Activated CD8-positive, alpha-beta memory T cell treated with anti-CD3 and anti-CD28 coated beads, Interleukin-2, amount 50 U/mL, for 4 hours (primary cell): ENCODE data around the gene NPAP1.
"Not testable (repeated sequence)": the region's sequence is repeated elsewhere in the genome, so short reads cannot be mapped to it uniquely, and the experiment has no call there.

Source experiments
- DNase-seq: peaks from one replicate; pipeline ENCODE4 v3.0.0-alpha.2; 2020

The NPAP1 gene

GRCh38 chr15:24675332-24676144 lies at the start of gene NPAP1:
TSS of gene NPAP1 (plus strand) at chr15:24675775. CDS start at chr15:24675868, 93 bp downstream.
- no peak for DNase-seq

GRCh38 chr15:24627443-24627842 lies 48.1 kb upstream of the NPAP1 start:
- no peak for DNase-seq

GRCh38 chr15:24633082-24633481 lies 42.5 kb upstream of the NPAP1 start:
- DNase-seq = no peak

GRCh38 chr15:24639412-24639811 lies 36.2 kb upstream of the NPAP1 start:
- DNase-seq = not testable (repeated sequence)

- no peak for DNase-seq
These were observed 29.9 kb upstream of the NPAP1 start for GRCh38 chr15:24645627-24646026.

- DNase-seq = no peak
These were observed 16.0 kb upstream of the NPAP1 start for GRCh38 chr15:24659622-24660021.

GRCh38 chr15:24662991-24663390 lies 12.6 kb upstream of the NPAP1 start:
- no peak for DNase-seq

- no peak for DNase-seq
These were observed 856 bp downstream of the NPAP1 start for GRCh38 chr15:24676431-24676830.

GRCh38 chr15:24678485-24678884 lies 2.9 kb downstream of the NPAP1 start:
- no peak for DNase-seq

GRCh38 chr15:24682002-24682401 lies 6.4 kb downstream of the NPAP1 start:
- no peak for DNase-seq

- not testable (repeated sequence) for DNase-seq
These were observed 7.3 kb downstream of the NPAP1 start for GRCh38 chr15:24682905-24683304.

GRCh38 chr15:24683736-24684135 lies 8.2 kb downstream of the NPAP1 start:
- no peak for DNase-seq

GRCh38 chr15:24684313-24684712 lies 8.7 kb downstream of the NPAP1 start:
- no peak for DNase-seq

GRCh38 chr15:24696201-24696600 lies 20.6 kb downstream of the NPAP1 start:
- DNase-seq = no peak

GRCh38 chr15:24696842-24697241 lies 21.3 kb downstream of the NPAP1 start:
- no peak for DNase-seq

GRCh38 chr15:24718289-24719082 lies 42.9 kb downstream of the NPAP1 start:
- no peak for DNase-seq

- no peak for DNase-seq
These were observed 54.2 kb downstream of the NPAP1 start for GRCh38 chr15:24729760-24730159.
